ENCODE measurements around the gene KRTAP5-1. TPM values are rescaled to one million over a fixed set of nuclear protein-coding genes. Genes with fewer than 3 reads are reported as not detected.
"Not testable (repeated sequence)": the region's sequence is repeated elsewhere in the genome, so short reads cannot be mapped to it uniquely, and the experiment has no call there.

The KRTAP5-1 gene, protein sequence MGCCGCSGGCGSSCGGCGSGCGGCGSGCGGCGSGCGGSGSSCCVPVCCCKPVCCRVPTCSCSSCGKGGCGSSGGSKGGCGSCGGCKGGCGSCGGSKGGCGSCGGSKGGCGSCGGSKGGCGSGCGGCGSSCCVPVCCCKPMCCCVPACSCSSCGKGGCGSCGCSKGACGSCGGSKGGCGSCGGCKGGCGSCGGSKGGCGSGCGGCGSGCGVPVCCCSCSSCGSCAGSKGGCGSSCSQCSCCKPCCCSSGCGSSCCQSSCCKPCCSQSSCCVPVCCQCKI
- not detected for polyA plus RNA-seq

DNA sequence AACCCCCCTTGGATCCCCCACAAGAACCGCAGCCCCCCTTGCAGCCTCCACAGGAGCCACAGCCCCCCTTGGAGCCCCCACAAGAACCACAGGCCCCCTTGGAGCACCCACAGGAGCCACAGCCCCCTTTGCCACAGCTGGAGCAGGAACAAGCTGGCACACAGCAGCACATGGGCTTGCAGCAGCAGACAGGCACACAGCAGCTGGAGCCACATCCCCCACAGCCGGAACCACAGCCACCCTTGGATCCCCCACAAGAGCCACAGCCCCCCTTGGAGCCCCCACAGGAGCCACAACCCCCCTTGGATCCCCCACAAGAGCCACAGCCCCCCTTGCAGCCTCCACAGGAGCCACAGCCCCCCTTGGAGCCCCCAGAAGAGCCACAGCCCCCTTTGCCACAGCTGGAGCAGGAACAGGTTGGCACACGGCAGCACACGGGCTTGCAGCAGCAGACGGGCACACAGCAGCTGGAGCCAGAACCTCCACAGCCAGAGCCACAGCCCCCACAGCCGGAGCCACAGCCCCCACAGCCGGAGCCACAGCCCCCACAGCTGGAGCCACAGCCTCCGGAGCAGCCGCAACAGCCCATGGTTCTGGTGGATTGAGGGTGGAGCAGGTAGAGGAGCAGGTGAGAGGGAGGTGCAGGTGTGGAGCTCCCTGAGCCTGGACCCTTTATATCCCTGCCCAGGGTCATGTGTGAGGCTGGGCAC, at the start of gene KRTAP5-1:
Gene KRTAP5-1 (minus strand): TSS at position 623 of the 710 bp plus-strand sequence. CDS start 34 bp downstream, at position 589.
- H3K4me1 Mint-ChIP-seq, result peaks cover 11 to 32% (median 32%) of the 10 kb centered on the region in 3 donors
- peak within 1 kb of the TSS in 2 of 3 donors; percentile 39 to 44 for H3K27ac Mint-ChIP-seq
- H3K36me3 Mint-ChIP-seq, H3K9me3 Mint-ChIP-seq: not testable (repeated sequence)
- H3K4me3 Mint-ChIP-seq, result peak within 1 kb of the TSS in 2 of 4 donors; percentile 32 to 80
- peaks cover 14% of the 10 kb centered on the region for H3K27me3 Mint-ChIP-seq

DNA sequence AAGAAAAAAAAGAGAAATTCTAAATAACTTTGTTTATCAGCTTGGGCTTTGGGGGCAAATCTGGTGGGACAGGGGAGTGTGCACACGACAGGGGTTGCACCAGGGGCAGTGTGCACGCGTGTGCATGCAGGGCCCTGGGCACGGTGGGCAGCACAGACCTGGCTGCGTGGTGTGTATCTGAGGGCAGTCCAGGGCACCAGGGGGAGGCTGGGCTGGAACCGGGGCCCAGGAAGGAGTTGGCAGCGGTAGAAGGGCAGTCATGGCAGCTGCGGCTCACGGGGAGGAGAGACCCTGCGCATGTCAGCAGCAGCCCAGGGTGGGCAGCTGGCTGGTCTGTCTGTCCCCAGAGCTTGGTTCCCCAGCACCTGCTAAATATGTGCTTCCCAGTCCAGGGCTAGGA, 48.8 kb upstream of the KRTAP5-1 start:
- Mint-ChIP-seq H3K9me3 (no peaks in the 10 kb centered on the region), H3K27me3 (peaks cover 20% of the 10 kb centered on the region), H3K4me1 (peaks cover 1 to 5% (median 4%) of the 10 kb centered on the region in 3 donors), H3K36me3 (no peaks in the 10 kb centered on the region), H3K4me3 (no peak overlapping the region), H3K27ac (no peak overlapping the region)

GRCh38 chr11:1632053-1632714, 47.1 kb upstream of the KRTAP5-1 start:
- H3K9me3 Mint-ChIP-seq, result no peaks in the 10 kb centered on the region
- H3K4me1 Mint-ChIP-seq, result peaks cover 3 to 6% (median 5%) of the 10 kb centered on the region in 3 donors
- no peak overlapping the region for H3K27ac Mint-ChIP-seq
- peaks cover 21% of the 10 kb centered on the region for H3K27me3 Mint-ChIP-seq
- H3K36me3 Mint-ChIP-seq, result no peaks in the 10 kb centered on the region
- no peak overlapping the region for H3K4me3 Mint-ChIP-seq

GRCh38 chr11:1631066-1631568, 46.0 kb upstream of the KRTAP5-1 start:
- Mint-ChIP-seq H3K4me1 (peaks cover 3 to 6% (median 5%) of the 10 kb centered on the region in 3 donors), H3K9me3 (no peaks in the 10 kb centered on the region), H3K27ac (peak overlapping the region in 1 of 3 donors; percentile 12), H3K36me3 (no peaks in the 10 kb centered on the region), H3K27me3 (peaks cover 27% of the 10 kb centered on the region), H3K4me3 (no peak overlapping the region)

DNA sequence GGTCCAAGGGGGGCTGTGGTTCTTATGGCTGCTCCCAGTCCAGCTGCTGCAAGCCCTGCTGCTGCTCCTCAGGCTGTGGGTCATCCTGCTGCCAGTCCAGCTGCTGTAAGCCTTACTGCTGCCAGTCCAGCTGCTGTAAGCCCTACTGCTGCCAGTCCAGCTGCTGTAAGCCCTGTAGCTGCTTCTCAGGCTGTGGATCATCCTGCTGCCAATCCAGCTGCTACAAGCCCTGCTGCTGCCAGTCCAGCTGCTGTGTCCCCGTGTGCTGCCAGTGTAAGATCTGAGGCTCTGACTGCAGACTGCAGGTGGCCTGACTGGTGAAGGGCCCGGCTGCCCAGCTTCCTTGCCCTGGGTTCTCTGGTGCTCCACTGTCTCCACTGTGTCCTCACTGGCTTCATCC, 45.2 kb upstream of the KRTAP5-1 start:
- Mint-ChIP-seq H3K27ac (peak overlapping the region in 1 of 3 donors; percentile 12), H3K9me3 (no peaks in the 10 kb centered on the region), H3K36me3 (no peaks in the 10 kb centered on the region), H3K27me3 (peaks cover 27% of the 10 kb centered on the region), H3K4me3 (no peak overlapping the region), H3K4me1 (peaks cover 3 to 6% (median 5%) of the 10 kb centered on the region in 3 donors)

DNA sequence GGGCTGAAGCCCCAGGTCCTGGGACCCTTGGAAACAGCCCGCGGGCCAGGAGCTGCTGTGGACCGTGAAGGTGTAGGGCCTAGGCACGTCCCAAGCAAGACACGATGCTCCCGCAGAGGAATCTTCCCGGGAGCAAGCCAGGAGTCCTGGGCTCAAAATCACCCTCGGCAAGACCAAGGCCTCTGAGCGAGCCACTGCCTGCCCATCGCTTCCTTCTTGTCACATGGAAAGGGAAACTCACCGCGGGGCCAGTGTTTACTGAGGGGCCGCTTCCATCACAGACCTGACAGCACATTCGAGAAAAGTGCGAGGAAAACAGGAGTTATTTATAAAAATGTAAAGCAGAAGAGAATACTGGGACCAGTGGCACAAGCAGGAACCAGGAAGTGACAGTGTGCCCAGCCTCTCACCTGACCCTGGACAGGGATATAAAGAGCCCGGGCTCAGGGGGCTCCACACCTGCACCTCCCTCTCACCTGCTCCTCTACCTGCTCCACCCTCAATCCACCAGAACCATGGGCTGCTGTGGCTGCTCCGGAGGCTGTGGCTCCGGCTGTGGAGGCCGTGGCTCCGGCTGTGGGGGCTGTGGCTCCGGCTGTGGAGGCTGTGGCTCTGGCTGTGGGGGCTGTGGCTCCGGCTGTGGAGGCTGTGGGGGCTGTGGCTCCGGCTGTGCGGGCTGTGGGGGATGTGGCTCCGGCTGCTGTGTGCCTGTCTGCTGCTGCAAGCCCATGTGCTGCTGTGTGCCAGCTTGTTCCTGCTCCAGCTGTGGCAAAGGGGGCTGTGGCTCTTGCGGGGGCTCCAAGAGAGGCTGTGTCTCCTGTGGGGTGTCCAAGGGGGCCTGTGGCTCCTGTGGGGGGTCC, 44.5 kb upstream of the KRTAP5-1 start, which contains the start of gene KRTAP5-5:
Gene KRTAP5-5 (plus strand): TSS at position 450 of the 860 bp plus-strand sequence. CDS start 66 bp downstream, at position 516.
- peaks cover 3 to 6% (median 5%) of the 10 kb centered on the region in 3 donors for H3K4me1 Mint-ChIP-seq

DNA sequence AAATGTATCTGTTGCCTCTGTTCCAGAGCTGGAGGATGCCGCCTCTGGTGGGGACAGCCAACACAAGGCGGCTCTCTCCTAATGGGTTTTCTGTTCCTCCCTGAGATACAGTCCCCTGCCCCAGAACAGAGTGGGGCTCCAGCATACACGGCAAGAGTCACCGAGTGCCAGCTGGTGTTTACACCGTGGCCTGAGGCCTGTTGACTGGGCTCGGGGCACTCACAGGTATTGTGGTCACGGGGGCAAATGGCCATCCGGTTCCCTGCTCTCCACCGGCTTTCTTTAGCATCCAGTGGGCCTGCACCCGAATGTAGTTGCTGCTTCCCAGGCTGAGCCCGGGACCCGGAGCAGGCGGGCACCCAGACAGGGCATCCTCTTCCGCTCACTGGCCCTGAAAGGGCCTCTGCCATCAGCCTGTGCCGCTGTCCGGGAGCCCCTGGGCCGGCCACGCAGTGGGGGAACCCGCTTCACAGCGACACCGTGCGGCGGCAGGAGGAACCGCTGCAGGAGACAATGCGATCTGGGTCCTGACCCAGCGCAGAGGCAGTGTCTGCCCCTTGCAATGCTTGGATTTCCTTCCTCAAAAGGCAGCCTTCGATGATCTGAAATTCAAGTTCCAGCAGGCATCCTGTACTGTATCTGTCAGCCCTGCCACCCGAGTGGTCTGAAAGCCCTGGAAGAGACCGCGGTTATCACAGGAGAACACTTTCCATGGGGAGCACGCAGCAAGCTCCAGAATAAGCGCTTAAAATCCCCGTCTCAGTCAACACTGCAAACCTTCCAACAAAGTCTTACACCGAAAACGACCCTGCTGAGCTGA, 43.6 kb upstream of the KRTAP5-1 start:
- H3K27ac Mint-ChIP-seq, result no peak overlapping the region
- H3K27me3 Mint-ChIP-seq, result peaks cover 28% of the 10 kb centered on the region
- H3K4me1 Mint-ChIP-seq, result peaks cover 5 to 6% (median 5%) of the 10 kb centered on the region in 3 donors
- no peaks in the 10 kb centered on the region for H3K9me3 Mint-ChIP-seq
- H3K4me3 Mint-ChIP-seq, result peak overlapping the region in 2 of 4 donors; percentile 20 to 41
- H3K36me3 Mint-ChIP-seq, result peaks cover 2% of the 10 kb centered on the region

More for the DNA sequence above, 44.5 kb upstream of the KRTAP5-1 start, which contains the start of gene KRTAP5-5:
- H3K4me3 Mint-ChIP-seq, result peak within 1 kb of the TSS in 2 of 4 donors; percentile 20 to 41
- H3K9me3 Mint-ChIP-seq, result no peaks in the 10 kb centered on the region
- peaks cover 29% of the 10 kb centered on the region for H3K27me3 Mint-ChIP-seq
- H3K27ac Mint-ChIP-seq, result peak within 1 kb of the TSS in 1 of 3 donors; percentile 12
- no peaks in the 10 kb centered on the region for H3K36me3 Mint-ChIP-seq

DNA sequence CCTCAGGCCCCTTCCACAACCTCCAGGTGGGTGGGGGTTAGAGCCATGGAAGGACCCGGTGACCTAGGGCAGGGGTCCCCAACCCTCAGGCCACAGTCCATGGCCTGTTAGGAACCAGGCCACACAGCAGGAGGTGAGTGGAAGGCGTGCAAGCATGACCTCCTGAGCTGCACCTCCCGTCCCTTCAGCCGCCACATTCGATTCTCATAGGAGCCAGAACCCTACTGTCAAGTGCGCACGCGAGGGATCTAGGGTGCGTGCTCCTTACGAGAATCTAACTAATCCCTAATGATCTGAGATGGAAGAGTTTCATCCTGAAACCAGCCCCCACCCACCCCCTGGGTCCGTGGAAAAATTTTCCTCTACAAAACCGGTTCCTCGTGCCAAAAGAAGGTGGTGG, 40.5 kb upstream of the KRTAP5-1 start:
- Mint-ChIP-seq H3K27me3 (peaks cover 20% of the 10 kb centered on the region), H3K36me3 (peaks cover 2% of the 10 kb centered on the region), H3K9me3 (no peaks in the 10 kb centered on the region), H3K4me1 (peaks cover 1 to 5% (median 3%) of the 10 kb centered on the region in 3 donors), H3K27ac (no peak overlapping the region), H3K4me3 (no peak overlapping the region)

DNA sequence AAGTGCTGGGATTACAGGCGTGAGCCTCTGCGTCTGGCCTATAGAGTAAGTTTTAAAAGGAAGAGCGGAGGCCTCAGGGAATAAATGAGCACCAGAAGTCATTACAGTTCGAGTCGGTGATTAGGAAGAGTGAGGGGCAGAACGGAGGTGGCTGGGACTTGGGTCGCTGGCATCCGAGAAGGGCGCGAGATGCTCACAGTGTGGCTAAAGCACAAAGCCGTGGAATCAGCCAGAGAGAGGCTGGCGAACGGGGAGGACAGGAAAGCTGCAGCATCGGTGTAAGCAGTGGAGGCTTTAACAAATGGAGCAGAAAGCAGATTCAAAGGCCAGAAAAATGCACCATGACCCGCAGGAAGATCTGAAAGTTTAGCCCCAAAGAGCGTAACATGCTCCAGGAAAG, 39.5 kb upstream of the KRTAP5-1 start:
- no peak overlapping the region for H3K27ac Mint-ChIP-seq
- peaks cover under 1 to 7% (median 3%) of the 10 kb centered on the region in 3 donors for H3K4me1 Mint-ChIP-seq
- H3K9me3 Mint-ChIP-seq, result no peaks in the 10 kb centered on the region
- H3K36me3 Mint-ChIP-seq, result peaks cover 2% of the 10 kb centered on the region
- H3K4me3 Mint-ChIP-seq, result no peak overlapping the region
- peaks cover 18% of the 10 kb centered on the region for H3K27me3 Mint-ChIP-seq

DNA sequence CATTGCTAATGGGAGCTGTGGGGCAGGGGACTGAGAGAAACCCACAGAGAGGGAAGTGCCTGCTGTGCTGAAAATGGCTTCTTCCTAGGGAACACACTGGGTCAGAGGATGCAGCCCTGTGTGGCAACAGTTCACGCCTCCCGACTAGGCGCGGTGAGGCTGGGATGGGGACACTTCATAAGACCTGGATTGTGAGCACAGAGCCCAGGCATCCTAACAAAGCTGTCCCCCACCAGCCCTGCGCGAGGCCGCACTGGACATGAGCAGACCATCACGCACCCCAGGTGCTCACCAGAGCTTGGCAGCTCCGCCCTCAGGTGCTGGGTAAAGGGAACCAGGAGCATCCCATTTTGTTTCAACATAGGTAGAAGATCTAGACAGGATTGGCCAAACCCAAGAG, 38.6 kb upstream of the KRTAP5-1 start:
- H3K4me3 Mint-ChIP-seq, result no peak overlapping the region
- peaks cover 2% of the 10 kb centered on the region for H3K36me3 Mint-ChIP-seq
- peaks cover 4 to 8% (median 5%) of the 10 kb centered on the region in 3 donors for H3K4me1 Mint-ChIP-seq
- no peaks in the 10 kb centered on the region for H3K9me3 Mint-ChIP-seq
- peaks cover 12% of the 10 kb centered on the region for H3K27me3 Mint-ChIP-seq
- H3K27ac Mint-ChIP-seq, result no peak overlapping the region

GRCh38 chr11:1622086-1622485, 37.0 kb upstream of the KRTAP5-1 start, which contains the start of gene KRTAP5-4:
Gene KRTAP5-4, minus strand, starts transcription at chr11:1622138. Its CDS starts 45 bp downstream, at chr11:1622093.
- Mint-ChIP-seq H3K36me3 (peaks cover 2% of the 10 kb centered on the region), H3K4me1 (peaks cover 4 to 8% (median 5%) of the 10 kb centered on the region in 3 donors), H3K27me3 (peaks cover 15% of the 10 kb centered on the region), H3K9me3 (peaks cover 0 to 3% (median 0%) of the 10 kb centered on the region in 3 donors), H3K4me3 (peak within 1 kb of the TSS in 1 of 4 donors; percentile 35), H3K27ac (peak within 1 kb of the TSS in 2 of 3 donors; percentile 17 to 48)

DNA sequence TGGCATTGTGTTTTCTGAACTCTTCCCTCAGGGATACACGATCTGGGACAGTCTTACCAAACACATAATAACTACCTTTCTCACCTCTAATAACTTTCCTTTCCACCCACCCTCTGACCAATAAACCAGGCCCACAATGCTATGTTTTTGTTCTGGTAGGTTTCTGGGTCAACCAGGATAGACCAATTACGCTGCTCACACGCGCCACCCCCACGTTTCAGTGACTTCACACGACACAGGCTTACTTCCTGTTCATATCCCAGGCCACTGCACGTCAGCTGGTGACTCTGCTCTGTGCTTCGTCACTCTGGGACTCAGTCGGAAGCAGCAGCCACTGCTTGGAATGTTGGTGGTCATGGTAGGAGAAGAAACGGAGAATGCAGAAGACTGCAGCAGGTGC, 34.4 kb upstream of the KRTAP5-1 start:
- H3K4me3 Mint-ChIP-seq, result peak overlapping the region in 1 of 4 donors; percentile 67
- peaks cover 0 to 3% (median 0%) of the 10 kb centered on the region in 3 donors for H3K9me3 Mint-ChIP-seq
- H3K4me1 Mint-ChIP-seq, result peaks cover 4 to 8% (median 5%) of the 10 kb centered on the region in 3 donors
- peaks cover 11% of the 10 kb centered on the region for H3K27me3 Mint-ChIP-seq
- H3K27ac Mint-ChIP-seq, result no peak overlapping the region
- peaks cover 2% of the 10 kb centered on the region for H3K36me3 Mint-ChIP-seq

DNA sequence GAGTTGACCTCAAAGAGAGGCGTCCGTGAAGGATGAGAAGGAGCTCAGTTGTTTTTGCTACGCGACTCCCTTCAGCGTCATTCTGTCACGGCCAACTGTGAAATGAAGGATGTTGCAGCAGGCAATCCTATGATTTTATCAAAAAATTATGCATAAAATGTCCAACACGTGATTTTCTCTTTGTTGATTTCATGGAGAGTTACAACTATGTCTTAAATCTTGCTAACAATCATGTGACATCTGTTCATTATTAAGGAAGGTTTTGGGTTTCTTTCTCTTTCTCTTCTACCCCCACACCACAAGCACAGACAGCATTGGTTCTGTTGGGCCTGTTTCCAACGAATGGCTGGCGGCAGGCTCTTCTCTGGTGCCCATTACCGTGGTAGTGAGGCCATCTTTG, 33.1 kb upstream of the KRTAP5-1 start:
- peaks cover 13% of the 10 kb centered on the region for H3K27me3 Mint-ChIP-seq
- H3K27ac Mint-ChIP-seq, result peak overlapping the region in 1 of 3 donors; percentile 6

More for the DNA sequence above, 33.1 kb upstream of the KRTAP5-1 start:
- Mint-ChIP-seq H3K9me3 (peaks cover 0 to 3% (median 0%) of the 10 kb centered on the region in 3 donors), H3K36me3 (no peaks in the 10 kb centered on the region), H3K4me1 (peaks cover 4 to 6% (median 5%) of the 10 kb centered on the region in 3 donors), H3K4me3 (no peak overlapping the region)
